RWPE2 (cell line): Measurements from ENCODE around the gene AP4B1.

Source experiments
- ATAC-seq: fragments of 200-7000 bp; cut with Tn5 transposase; 3 replicates; pipeline ENCODE4 v1.9.1; 2021; ENCODE audit warnings: low read depth
- DNase-seq: peaks from one replicate; pipeline ENCODE4 v3.0.0-alpha.2; 2020; ENCODE audit warnings: low spot score
- H3K27ac ChIP-seq: fragments of 450-650 bp; 2 replicates; pipeline ENCODE4 v1.5.1; 2017; ENCODE audit warnings: mild to moderate bottlenecking; ENCODE audit not compliant: poor library complexity, severe bottlenecking
- H3K27me3 ChIP-seq: fragments of 250-450 bp; sonication (Bioruptor Pico); 2 replicates; pipeline ENCODE4 v1.5.1; 2021; ENCODE audit warnings: mild to moderate bottlenecking, moderate library complexity; ENCODE audit not compliant: insufficient read depth, poor library complexity, severe bottlenecking
- H3K36me3 ChIP-seq: fragments of 250-450 bp; sonication (Bioruptor Pico); 2 replicates; pipeline ENCODE4 v1.5.1; 2020; ENCODE audit warnings: low read depth, mild to moderate bottlenecking, moderate library complexity
- H3K4me1 ChIP-seq: fragments of 250-450 bp; sonication (Bioruptor Pico); 2 replicates; pipeline ENCODE4 v1.5.1; 2021; ENCODE audit warnings: mild to moderate bottlenecking, moderate library complexity; ENCODE audit not compliant: insufficient read depth, poor library complexity, severe bottlenecking
- H3K4me3 ChIP-seq: fragments of 250-450 bp; sonication (Bioruptor Pico); 2 replicates; pipeline ENCODE4 v1.5.1; 2021; ENCODE audit warnings: mild to moderate bottlenecking, moderate library complexity; ENCODE audit not compliant: severe bottlenecking
- H3K9me3 ChIP-seq: fragments of 250-450 bp; sonication (Bioruptor Pico); 2 replicates; pipeline ENCODE4 v1.5.1; 2021; ENCODE audit warnings: mild to moderate bottlenecking, moderate library complexity; ENCODE audit not compliant: severe bottlenecking
- CTCF ChIP-seq: fragments of 450-650 bp; IDR thresholded peaks from one replicate; pipeline ENCODE4 v1.5.1; 2017; ENCODE audit warnings: mild to moderate bottlenecking, moderate library complexity; ENCODE audit not compliant: poor library complexity, severe bottlenecking

Gene AP4B1

GRCh38 chr1:113868387-113869083, 36.1 kb downstream of the AP4B1 start:
- Histone ChIP-seq H3K4me1 (peaks cover 6% of the 10 kb centered on the region), H3K27ac (peak overlapping the region; percentile 35), H3K36me3 (no peaks in the 10 kb centered on the region), H3K9me3 (no peaks in the 10 kb centered on the region), H3K27me3 (no peaks in the 10 kb centered on the region), H3K4me3 (no peak overlapping the region)
- DNase-seq (no peak), ATAC-seq (peak; percentile 69; the same call in 2 of the 3 replicates)
- no peak for TF ChIP-seq CTCF

GRCh38 chr1:113861641-113862040, 43.0 kb downstream of the AP4B1 start:
- peak overlapping the region; percentile 67 for H3K27ac ChIP-seq
- TF ChIP-seq CTCF: no peak
- ATAC-seq (no peak), DNase-seq (no peak)
- H3K4me1 ChIP-seq: peaks cover 18% of the 10 kb centered on the region
- H3K36me3 ChIP-seq: no peaks in the 10 kb centered on the region
- no peak overlapping the region for H3K4me3 ChIP-seq
- H3K9me3 ChIP-seq: no peaks in the 10 kb centered on the region
- no peaks in the 10 kb centered on the region for H3K27me3 ChIP-seq

GRCh38 chr1:113860891-113861290, 43.7 kb downstream of the AP4B1 start:
- H3K27ac ChIP-seq: peak overlapping the region; percentile 67
- TF ChIP-seq CTCF: no peak
- no peaks in the 10 kb centered on the region for H3K9me3 ChIP-seq
- ATAC-seq (peak; percentile 85), DNase-seq (no peak)
- no peaks in the 10 kb centered on the region for H3K36me3 ChIP-seq
- no peaks in the 10 kb centered on the region for H3K27me3 ChIP-seq
- H3K4me1 ChIP-seq: peaks cover 17% of the 10 kb centered on the region
- no peak overlapping the region for H3K4me3 ChIP-seq

GRCh38 chr1:113859478-113860175, 45.0 kb downstream of the AP4B1 start:
- peak overlapping the region; percentile 67 for H3K27ac ChIP-seq
- TF ChIP-seq CTCF: no peak

GRCh38 chr1:113858982-113859381, 45.6 kb downstream of the AP4B1 start:
- TF ChIP-seq CTCF: no peak
- Histone ChIP-seq H3K4me3 (no peak overlapping the region), H3K9me3 (no peaks in the 10 kb centered on the region), H3K27me3 (no peaks in the 10 kb centered on the region), H3K4me1 (peaks cover 17% of the 10 kb centered on the region), H3K27ac (no peak overlapping the region), H3K36me3 (no peaks in the 10 kb centered on the region)
- no peak for DNase-seq
- ATAC-seq: no peak

More at GRCh38 chr1:113859478-113860175, 45.0 kb downstream of the AP4B1 start:
- Histone ChIP-seq H3K27me3 (no peaks in the 10 kb centered on the region), H3K4me3 (no peak overlapping the region), H3K4me1 (peaks cover 17% of the 10 kb centered on the region), H3K36me3 (no peaks in the 10 kb centered on the region), H3K9me3 (no peaks in the 10 kb centered on the region)
- ATAC-seq: no peak
- no peak for DNase-seq
